Hepatocyte (in vitro differentiated cells): Measurements from ENCODE around the gene CEP128.

Source experiments
- EZH2 ChIP-seq: fragments of 200-600 bp; sonication (generic); IDR thresholded peaks from 2 replicates; pipeline ENCODE4 v1.6.1; 2016; ENCODE audit warnings: antibody characterized with exemption, mild to moderate bottlenecking, borderline replicate concordance
- TF ChIP-seq, protein P1 (sequence below): fragments of 200-600 bp; sonication (generic); IDR thresholded peaks from 2 replicates; pipeline ENCODE4 v1.5.1; 2016; ENCODE audit warnings: antibody characterized with exemption, mild to moderate bottlenecking; ENCODE audit not compliant: poor library complexity

- TF ChIP-seq, protein P1, sequence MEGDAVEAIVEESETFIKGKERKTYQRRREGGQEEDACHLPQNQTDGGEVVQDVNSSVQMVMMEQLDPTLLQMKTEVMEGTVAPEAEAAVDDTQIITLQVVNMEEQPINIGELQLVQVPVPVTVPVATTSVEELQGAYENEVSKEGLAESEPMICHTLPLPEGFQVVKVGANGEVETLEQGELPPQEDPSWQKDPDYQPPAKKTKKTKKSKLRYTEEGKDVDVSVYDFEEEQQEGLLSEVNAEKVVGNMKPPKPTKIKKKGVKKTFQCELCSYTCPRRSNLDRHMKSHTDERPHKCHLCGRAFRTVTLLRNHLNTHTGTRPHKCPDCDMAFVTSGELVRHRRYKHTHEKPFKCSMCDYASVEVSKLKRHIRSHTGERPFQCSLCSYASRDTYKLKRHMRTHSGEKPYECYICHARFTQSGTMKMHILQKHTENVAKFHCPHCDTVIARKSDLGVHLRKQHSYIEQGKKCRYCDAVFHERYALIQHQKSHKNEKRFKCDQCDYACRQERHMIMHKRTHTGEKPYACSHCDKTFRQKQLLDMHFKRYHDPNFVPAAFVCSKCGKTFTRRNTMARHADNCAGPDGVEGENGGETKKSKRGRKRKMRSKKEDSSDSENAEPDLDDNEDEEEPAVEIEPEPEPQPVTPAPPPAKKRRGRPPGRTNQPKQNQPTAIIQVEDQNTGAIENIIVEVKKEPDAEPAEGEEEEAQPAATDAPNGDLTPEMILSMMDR: no peak
- TF ChIP-seq EZH2: no peak
Measured at GRCh38 chr14:80519002-80519401, 422.5 kb downstream of the CEP128 start.
